ENCODE data around the gene TPBGL.

Gene TPBGL

DNA sequence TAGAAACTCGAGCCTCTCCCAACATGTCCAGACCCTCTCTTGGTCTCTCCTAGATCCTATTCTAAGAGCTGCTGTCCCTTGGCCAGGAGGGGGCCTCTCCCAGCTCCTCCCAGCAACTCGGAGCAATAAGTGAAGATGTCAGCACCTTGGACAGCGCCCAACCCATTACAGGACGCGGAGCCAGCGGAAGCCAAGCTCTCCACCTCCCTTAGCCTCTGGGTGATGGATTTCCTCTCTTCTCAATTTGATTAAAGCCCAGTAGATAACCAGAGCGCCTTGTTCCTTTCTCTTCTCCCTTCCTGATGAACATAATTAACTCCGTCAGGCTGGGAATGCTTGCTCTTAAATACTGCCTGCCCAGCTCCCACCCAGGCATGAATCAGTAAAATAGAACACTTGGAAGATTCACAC lies 26.2 kb upstream of the TPBGL start:
- no peak for DNase-seq

DNA sequence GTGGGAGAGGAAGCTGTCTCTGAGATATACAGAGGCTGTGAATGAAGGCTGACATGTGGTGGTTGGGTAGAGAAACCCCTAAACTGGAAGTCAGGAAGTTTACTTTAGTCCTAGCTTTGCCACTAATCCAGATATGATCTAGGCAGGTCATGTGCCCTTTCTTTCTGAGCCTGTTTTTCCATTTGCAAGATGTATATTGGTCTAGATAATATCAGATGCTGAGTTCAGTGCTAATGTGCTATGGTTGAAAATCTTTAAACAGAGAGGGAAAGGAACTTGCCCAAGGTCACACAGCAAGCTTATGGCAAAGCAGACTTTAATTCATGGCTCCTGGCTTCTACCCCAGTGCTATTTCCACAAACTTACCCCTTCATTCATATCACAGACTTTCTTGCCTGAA lies 25.7 kb upstream of the TPBGL start:
- no peak for DNase-seq

DNA sequence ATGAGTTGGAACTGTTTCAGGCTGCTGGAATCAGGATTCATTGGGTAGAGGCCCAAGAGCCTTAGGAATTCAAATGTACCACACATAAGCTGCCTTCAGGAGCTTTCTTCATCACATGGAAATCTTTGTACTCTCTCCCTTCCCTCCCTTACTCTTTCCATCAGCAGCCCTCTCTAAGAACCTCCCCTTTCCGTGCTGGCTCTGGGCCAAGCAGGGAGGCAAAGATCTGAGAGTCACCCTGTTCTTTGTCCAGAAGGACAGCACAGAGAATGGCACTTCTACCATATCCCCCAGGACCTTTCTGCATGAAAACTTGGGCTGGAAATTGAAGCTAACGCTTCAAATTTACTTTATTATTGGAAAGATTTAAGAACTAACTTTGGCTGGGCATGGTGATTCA lies 20.7 kb upstream of the TPBGL start:
- no peak for DNase-seq

DNA sequence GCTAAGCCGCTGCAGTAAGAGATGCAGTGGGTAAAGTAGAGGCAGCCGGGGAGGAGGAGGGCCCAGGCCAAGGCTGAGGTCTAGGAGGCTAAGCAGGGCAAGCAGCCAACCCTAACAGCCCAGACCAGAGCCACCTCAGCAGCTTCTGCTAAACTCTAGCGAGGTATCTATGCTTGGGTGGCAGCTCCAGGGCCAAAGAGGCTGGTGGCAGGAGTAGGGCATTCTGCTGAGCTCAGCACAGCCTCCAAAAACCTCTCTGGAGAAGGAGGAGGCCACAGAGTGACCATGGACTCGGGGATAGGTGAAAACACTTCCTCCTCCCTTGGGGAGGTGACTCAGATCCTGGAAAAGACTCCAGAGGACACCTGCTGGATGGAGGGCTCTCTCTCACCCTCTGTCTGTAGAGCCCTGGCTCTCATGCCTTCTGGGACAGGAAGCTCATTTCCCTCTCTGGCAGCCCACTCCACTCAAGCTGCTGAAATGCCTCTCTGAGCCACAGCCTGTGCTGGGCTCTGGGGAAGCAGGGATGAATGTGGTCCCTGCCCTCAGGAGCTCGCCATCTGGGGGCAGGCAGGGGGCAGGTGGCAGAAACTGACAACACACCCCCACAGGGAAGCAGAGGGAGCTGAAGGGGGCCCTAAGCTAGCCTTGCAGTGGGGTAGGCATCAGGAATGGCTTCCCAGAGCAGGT lies 16.5 kb upstream of the TPBGL start:
- DNase-seq = no peak

DNA sequence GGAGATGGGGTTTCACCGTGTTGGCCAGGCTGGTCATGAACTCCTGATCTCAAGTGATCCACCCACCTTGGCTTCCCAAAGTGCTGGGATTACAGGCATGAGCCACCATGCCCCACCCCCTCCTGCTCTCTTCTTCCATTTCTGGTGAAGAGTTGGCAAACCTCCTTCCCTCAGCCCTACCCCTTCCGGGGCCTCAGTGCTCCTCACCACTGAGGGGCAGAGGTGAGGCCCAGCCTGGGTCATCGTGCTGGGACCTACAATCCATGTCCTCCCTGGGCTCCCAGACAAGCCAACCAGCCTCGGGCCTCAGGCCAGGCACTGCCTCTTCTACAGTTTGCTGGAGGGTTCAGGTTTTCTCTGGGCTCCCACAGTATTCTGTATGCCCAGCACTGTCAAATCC lies 14.8 kb upstream of the TPBGL start:
- DNase-seq = no peak

DNA sequence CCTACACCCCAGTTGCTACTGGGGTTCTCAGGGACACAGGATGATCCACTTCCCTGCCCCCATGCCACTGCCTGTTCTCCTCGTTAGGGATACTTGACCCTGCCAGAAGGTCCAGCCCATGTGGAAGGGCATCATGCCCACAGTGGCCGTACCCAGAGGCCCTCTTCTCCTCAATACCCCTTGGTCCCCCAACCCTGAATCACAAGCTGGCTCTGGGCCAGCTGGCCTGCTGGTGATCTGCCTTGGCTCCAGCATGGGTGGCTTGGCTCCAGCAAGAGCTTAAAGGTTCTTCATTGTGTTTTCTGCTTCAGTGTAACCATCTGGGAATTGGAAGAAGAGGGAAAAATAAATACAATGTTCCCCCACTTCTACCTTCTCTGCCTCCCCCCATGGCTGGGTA lies 11.1 kb upstream of the TPBGL start:
- DNase-seq = no peak

DNA sequence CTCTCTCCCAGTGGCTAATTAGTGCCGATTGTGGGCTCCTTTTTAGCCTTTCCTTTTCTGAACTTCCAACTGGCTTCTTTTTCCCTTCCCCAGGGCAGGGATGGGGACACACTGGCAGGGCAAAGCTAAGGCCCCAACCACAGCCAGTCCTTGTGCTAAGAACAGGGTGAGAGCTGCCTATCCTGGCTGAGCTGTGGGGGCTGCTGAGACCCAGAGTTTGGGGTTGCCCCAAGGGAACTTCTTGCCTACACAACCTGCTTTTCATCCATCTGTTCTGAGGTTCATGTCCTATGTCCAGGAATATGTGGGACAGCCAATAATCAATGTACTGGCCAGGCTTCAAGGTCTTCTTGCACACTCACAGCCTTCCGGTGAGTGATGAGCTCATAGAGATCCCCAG lies 10.0 kb upstream of the TPBGL start:
- DNase-seq = no peak

DNA sequence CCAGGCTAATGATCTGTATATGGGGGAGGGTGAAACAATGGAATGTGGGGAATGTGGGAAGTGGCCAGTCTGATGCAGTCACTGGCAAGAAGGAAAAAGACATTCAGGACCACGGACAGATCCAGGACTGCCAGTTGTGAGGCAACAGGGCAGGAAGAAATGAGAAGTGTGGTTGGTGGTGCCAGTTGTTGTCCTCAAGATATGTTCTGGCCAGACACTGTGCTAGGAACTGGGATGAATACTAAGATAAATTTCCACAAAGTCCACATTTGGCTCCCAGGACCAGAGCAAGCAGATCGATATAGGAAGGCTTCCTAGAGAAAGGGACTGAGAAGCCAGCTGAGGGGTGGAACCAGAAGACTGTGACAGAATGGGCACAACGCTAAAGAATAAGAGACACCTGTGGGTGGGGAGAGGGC lies 6.8 kb upstream of the TPBGL start:
- no peak for DNase-seq

DNA sequence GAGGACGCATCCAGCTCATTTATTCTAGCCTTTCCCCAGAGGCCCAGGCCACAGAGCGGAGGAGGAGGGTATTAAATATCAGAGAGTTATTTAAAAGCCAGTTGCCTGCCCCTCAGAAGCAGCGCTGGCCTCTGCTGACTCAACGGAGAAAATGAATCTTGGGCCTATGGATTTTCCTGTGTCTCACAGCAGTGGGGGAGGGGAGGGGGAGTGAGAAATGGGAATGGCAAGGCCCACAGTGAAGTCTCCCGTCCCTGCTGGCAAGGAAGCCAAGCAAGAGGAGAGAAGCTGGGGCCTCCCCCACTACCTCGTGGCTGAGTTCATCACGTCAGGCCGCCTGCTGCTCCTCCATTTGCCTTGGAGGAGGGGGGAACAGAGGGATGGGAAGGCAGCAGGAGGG lies 4.5 kb upstream of the TPBGL start:
- DNase-seq = no peak

DNA sequence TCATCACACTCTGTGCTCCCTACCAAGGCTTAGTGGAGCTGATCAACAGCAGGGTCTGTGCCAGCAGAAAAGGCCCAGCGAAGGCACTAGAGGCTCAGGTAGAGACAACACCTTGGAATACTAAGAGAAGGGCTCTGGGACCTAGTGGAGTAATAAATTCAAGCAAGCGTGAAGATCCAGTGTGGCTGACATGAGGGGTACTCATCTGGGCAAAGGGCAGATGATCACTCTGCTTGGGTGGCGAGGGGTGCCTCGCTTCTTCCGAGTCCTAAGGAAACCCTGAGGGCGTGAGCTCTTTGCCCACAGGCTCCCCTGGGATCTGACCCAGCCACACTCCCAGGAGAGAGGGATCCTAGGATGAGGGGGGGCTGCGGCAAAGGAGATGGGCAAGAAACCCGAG lies 3.5 kb upstream of the TPBGL start:
- no peak for DNase-seq

DNA sequence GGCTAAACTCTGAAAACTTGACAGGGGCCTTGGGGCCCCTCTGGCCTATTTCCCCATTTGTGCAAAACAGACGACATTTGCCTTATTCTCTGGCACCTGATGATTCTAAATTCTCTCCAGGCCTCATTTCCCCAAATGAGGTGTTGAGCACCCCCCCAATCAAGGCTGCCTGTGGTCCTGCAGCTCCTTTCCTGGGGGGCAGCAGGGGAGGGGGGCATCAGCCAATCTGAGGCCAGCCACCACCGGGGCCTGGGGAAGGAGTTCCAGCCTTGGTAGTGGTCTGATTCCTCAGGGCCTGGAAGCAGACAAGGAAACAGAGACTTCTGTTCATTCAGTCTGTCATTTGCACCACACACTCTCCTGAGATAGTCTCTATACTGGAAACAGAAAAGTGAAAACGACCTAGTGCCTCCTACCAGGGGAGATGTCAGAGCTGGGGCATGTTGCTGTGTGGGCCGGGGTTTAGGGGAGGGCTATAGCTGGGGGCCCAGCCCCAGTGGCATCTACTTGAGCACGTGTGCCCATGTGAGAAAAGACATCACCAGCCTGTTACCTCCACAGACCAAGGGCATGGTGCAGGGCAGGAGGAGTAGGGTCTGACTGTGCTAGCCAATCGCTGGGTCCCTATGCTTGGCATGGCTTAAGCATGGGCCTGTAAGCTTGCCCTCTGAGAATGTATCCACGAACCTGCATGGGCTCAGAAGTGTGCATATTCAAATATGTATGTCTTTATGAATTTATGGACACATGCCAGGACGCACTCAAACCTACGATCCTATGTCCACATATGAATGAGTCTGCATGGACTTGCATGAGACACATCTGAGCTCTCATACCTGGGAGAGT lies 1.8 kb upstream of the TPBGL start:
- no peak for DNase-seq

DNA sequence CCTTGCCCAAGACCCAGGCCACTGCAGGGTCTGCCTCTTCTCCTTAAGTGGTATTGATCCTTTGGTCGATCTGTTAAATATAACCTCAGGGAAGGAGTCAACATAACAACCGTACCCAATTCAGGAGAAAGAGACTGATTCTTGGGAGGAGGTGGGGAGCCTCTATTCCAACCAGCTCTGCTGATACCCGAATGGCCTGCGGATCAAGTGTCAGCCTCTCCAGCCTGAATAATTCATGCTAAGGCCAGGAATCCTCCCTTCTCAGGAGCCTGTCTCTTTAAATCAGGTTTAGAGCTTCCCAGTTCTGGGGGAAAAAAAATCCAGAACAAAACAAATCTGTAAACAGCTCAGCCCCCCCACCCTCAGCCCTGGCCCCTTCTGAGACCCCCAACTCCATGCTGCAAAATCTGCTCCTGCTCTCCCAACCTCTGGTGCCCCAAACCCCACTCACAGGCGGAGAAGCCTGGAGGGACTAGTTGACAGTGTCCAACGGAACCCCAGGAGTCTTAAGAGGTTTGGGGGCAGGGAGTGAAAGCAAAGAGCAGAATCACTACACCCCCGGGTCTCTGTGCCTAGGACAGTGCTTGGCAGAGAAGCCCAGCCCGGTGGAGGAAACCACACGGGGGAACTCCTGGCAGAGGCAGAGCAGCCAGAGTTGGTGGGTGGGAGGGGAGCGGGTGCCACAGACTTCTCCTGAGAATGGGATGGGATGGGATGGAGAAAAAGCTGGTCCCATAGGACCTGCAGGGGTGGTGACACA lies 863 bp upstream of the TPBGL start:
- no peak for DNase-seq

DNA sequence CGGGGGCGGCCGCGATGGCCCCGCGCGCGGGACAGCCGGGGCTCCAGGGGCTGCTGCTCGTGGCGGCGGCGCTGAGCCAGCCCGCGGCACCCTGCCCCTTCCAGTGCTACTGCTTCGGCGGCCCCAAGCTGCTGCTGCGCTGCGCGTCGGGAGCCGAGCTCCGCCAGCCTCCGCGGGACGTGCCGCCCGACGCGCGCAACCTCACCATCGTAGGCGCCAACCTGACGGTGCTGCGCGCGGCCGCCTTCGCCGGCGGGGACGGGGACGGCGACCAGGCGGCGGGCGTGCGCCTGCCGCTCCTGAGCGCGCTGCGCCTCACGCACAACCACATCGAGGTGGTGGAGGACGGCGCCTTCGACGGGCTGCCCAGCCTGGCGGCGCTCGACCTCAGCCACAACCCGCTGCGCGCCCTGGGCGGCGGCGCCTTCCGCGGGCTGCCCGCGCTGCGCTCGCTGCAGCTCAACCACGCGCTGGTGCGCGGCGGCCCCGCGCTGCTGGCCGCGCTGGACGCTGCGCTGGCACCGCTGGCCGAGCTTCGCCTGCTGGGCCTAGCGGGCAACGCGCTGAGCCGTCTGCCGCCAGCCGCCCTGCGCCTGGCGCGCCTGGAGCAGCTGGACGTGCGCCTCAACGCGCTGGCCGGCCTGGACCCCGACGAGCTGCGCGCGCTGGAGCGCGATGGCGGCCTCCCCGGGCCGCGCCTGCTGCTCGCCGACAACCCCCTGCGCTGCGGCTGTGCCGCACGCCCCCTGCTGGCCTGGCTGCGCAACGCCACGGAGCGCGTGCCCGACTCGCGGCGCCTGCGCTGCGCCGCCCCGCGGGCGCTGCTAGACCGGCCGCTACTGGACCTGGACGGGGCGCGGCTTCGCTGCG lies 697 bp downstream of the TPBGL start:
- peak; percentile 8 for DNase-seq

DNA sequence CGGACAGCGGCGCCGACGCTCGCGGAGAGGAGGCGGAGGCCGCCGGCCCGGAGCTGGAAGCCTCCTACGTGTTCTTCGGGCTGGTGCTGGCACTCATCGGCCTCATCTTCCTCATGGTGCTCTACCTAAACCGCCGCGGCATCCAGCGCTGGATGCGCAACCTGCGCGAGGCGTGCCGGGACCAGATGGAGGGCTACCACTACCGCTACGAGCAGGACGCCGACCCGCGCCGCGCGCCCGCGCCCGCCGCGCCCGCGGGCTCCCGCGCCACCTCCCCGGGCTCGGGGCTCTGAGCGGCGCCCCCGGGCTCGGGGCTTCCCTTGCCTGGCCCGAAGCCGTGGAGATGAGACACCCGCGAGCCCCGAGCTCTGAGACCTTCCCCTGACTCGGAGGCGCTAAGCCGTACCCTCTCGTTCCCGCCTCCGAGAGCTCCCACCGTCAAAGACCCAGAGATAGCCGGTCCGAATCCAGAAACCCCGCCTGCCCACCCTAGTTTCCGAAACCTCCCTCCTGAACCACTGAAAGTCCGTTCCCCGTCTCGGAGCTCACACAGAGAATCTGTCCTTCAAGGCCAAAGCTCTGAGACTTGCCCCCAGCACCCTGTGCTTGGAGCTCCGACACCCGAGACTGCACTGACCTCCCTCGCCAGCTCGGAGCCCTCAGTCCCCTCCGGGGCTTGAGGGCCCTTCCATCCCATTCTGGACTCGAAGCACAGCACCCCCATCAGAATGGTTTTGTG lies 1.5 kb downstream of the TPBGL start:
- DNase-seq = no peak

DNA sequence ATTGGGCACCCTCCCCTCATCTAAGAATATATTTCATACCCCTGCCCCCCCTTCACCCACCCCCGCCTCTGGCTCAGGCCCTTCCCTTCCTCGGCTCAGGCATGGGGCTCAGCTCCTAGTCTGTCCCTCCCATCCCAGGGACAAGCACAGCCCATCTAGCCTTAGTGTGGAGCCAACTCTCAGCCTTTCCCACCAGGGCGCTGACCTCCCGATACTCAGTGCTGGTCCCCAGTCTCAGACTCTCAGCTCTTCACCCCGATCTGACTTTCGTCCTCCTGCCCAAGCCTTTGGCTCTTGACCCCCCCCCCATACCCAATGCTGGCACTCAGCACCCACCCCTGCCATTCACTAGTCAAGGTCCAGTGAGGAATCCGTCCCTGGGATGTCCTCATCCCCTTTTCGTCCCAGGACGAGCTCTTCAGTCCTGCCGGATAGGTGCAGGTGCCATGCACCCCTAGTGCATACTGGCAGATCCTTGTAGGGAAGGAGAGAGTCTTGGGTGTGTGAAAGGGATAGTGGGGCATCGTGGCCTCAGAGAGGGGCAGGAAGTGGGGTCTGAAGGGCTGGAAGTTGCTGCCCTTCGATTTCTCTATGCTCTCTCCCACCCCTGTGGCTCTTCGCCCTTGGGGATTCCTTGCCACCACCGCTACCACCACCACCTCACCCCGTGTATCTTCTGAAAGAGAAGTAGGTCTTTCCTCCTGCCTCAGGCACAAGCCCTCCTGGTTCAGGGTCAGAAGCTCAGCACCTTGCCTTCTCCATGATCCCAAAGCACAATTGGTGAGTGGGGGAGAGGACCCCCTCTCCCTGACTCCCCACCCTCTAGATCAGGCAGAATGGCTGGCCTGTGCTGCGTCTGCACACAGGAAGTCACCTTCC lies 2.4 kb downstream of the TPBGL start:
- DNase-seq = no peak

DNA sequence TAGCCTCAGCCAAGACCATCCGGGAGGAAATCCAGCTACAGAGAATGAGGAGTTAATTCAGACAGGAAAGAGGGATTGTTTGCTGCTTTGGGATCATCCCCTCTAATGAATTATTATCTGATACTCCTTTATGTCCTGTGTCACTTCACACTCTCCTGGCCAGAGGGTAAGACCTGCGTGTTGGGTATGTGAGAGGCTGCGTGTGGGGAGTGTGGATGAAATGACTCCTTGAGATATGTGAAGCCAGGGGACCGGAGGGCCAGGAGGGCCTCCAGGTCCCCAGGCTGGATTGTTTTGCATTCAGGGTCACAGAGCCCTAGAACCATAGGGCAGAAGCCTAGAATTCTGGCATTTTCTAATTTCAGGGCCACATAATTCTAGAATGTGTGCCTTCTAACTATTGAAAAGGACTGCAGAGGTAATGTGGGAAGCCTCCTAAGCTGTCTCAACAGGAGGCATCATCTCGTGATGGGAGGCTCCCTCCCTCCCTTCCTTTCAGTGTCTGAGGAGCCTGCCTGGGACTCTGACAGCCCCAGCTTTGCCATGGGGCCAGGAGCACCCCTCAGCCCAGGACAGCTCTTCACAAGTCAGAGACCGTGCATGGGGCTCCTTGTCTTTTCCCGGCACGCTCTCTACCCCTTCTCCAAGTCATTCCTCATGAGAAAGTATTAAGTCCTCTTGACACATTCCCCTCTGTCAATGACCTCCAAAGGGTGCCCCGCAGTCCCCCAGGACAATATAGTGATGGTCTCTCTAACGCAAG lies 3.7 kb downstream of the TPBGL start:
- DNase-seq = no peak

DNA sequence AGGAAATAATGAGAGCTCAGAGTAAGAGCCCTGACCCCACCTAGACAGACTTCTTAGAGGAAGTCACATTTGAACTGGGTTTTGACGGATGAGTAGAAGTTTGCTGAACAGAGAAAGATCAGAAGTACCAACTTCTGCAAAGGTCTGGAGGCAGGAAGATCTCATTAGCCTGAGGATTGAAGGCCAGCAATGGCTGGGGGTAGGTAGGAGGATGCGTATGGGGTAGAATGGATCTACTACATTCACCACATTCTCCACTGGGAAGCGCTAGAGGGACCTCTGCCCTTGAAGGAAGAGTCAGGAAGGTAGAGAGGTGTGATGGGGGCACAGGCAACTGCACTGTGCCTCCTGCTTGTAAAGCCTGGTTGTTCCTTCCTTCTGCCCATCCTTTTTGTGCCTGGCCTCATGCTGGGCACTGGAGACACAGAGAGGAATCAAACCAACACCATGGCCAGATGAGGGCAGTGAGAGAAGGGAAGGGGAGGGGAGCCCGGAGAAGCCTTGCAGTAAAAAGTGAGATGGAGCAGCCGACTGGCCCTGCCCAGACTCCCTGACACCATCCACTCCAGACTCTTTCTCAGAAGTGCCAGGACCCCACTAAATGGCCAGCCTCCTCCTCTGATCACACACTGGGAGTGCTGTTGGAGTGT lies 4.9 kb downstream of the TPBGL start:
- no peak for DNase-seq

DNA sequence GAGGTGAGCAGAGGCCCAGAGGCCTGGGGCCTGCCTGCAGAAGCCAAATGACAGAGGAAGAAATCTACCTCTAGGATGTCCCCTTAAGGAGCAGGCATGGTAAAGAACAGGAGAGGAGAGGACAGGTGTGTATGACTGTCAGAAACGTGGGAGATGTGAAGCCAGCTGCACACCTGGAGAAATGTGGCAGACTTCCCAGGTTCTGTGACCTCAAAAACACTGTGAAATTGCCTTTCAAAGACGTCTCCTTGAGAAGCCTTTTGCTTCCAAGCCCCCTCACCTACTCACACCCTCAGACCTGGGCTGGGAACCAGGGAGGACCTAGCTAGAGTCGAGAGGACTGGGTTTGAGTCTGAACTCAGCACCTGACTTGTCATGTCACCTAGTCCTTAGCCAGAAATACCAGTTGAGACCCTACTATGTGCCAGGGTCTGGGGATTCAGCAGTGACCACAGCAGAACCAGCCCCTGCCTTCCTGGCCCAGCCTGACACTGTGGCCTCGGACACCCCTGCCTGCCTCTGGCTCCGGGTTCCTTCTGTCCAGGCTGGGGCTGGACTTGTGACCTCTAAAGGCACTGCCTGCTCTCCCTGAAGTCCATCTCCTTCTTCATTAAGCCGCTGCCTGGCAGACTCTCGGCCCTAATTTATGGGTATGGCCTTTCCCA lies 5.6 kb downstream of the TPBGL start:
- DNase-seq = no peak

DNA sequence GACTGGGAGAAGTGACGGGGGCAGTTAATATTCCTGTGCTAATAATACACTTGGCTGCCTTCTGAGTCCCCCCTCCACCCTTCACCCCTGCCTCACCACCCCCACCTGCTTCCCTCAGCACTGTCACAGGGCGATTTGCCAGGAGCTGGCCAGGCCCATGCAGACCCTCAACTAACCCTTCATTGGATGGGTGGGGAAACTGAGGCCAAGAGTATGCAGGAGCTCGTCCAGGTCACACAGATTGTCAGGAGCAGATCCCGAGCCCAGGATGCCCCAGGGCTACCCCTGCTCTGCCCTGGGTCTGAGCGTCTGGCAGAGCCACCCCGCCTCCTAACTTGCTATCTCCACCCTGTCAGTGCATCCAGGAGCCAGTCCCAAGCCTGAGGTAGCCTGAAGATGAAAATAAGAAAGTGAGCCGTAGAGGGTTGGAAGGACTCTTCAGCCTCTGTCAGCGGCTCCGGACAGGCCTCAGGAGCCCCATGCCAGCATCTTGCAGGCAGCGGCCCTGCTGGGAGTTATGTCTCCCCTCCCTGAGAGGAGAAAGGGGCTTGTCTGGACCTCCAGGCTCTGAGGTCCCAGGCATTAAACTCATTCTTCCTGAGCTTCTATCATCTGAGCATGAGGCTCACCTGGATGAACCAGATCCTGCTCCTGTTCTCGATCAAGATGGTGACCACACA lies 6.2 kb downstream of the TPBGL start:
- DNase-seq = no peak

Measured in NK-92 treated with Interleukin-12 subunit alpha and Interleukin-12 subunit beta, amount 100 ng/mL, for 24 hours (cell line).